H9 (cell line): Measurements from ENCODE around the gene TSPEAR. TPM values are rescaled to one million over a fixed set of nuclear protein-coding genes. Genes with fewer than 3 reads are reported as not detected.
A peak's percentile ranks its signal among the peaks of the same experiment; 100 is the strongest.

Experiments used
- DNase-seq: peaks from one replicate; pipeline ENCODE4 v3.0.0-alpha.2; 2017
- H2AFZ ChIP-seq: one replicate; pipeline ENCODE4 v1.6.1; 2013; ENCODE audit warnings: mild to moderate bottlenecking, low read length, control low read depth, moderate library complexity
- H2AK5ac ChIP-seq: 2 replicates; pipeline ENCODE4 v1.6.1; 2013; ENCODE audit warnings: low read length, control low read depth, mixed read lengths; ENCODE audit not compliant: insufficient read length
- H2BK120ac ChIP-seq: one replicate; pipeline ENCODE4 v1.6.1; 2013; ENCODE audit warnings: low read depth, mild to moderate bottlenecking, low read length, control low read depth, inconsistent platforms; ENCODE audit not compliant: poor library complexity, severe bottlenecking
- H2BK12ac ChIP-seq: 2 replicates; pipeline ENCODE4 v1.6.1; 2013; ENCODE audit warnings: low read length, control low read depth, mixed read lengths, low read depth; ENCODE audit not compliant: insufficient read length
- H2BK15ac ChIP-seq: 2 replicates; pipeline ENCODE4 v1.6.1; 2013; ENCODE audit warnings: low read depth, low read length, control low read depth
- H2BK20ac ChIP-seq: one replicate; pipeline ENCODE4 v1.6.1; 2013; ENCODE audit warnings: low read depth, mild to moderate bottlenecking, low read length, control low read depth, inconsistent platforms; ENCODE audit not compliant: poor library complexity, severe bottlenecking
- H2BK5ac ChIP-seq: 2 replicates; pipeline ENCODE4 v1.6.1; 2013; ENCODE audit warnings: low read length, control low read depth, mixed read lengths; ENCODE audit not compliant: insufficient read length
- H3K14ac ChIP-seq: 2 replicates; pipeline ENCODE4 v1.6.1; 2013; ENCODE audit warnings: low read length, control low read depth; ENCODE audit not compliant: insufficient read depth
- H3K18ac ChIP-seq: 2 replicates; pipeline ENCODE4 v1.6.1; 2013; ENCODE audit warnings: low read depth, mild to moderate bottlenecking, mixed read lengths, low read length, control low read depth; ENCODE audit not compliant: insufficient read length
- H3K23ac ChIP-seq: 2 replicates; pipeline ENCODE4 v1.6.1; 2013; ENCODE audit warnings: low read length, control low read depth, mixed read lengths, low read depth; ENCODE audit not compliant: insufficient read length
- H3K23me2 ChIP-seq: 2 replicates; pipeline ENCODE4 v1.6.1; 2013; ENCODE audit warnings: low read depth, mild to moderate bottlenecking, mixed read lengths, low read length, control low read depth; ENCODE audit not compliant: insufficient read length, poor library complexity, severe bottlenecking
- H3K27ac ChIP-seq: 2 replicates; pipeline ENCODE4 v1.5.1; 2013; ENCODE audit warnings: low read length, control low read depth, mixed read lengths, low read depth; ENCODE audit not compliant: insufficient read length
- H3K27me3 ChIP-seq: 2 replicates; pipeline ENCODE4 v1.6.1; 2013; ENCODE audit warnings: low read length, control low read depth, inconsistent platforms; ENCODE audit not compliant: insufficient read depth
- H3K4ac ChIP-seq: 2 replicates; pipeline ENCODE4 v1.6.1; 2013; ENCODE audit warnings: low read depth, mild to moderate bottlenecking, control low read depth, inconsistent platforms, low read length, moderate library complexity
- H3K4me1 ChIP-seq: 2 replicates; pipeline ENCODE4 v1.6.1; 2013; ENCODE audit warnings: low read length, control low read depth, inconsistent platforms; ENCODE audit not compliant: insufficient read depth
- H3K4me2 ChIP-seq: 2 replicates; pipeline ENCODE4 v1.6.1; 2013; ENCODE audit warnings: low read length, control low read depth, mixed read lengths; ENCODE audit not compliant: insufficient read length, insufficient read depth
- H3K56ac ChIP-seq: 2 replicates; pipeline ENCODE4 v1.6.1; 2013; ENCODE audit warnings: low read depth, mild to moderate bottlenecking, mixed read lengths, low read length, control low read depth; ENCODE audit not compliant: insufficient read length
- H3K79me1 ChIP-seq: 2 replicates; pipeline ENCODE4 v1.6.1; 2013; ENCODE audit warnings: low read depth, mild to moderate bottlenecking, moderate library complexity, low read length, control low read depth, inconsistent platforms; ENCODE audit not compliant: insufficient read depth, poor library complexity, severe bottlenecking
- H3K79me2 ChIP-seq: 2 replicates; pipeline ENCODE4 v1.6.1; 2013; ENCODE audit warnings: low read length, control low read depth, inconsistent platforms; ENCODE audit not compliant: insufficient read depth
- H3K9ac ChIP-seq: 2 replicates; pipeline ENCODE4 v1.6.1; 2013; ENCODE audit warnings: low read length, control low read depth, mixed read lengths; ENCODE audit not compliant: insufficient read length; ENCODE audit errors: extremely low read depth
- H3K9me3 ChIP-seq: one replicate; pipeline ENCODE4 v1.6.1; 2013; ENCODE audit warnings: low read depth, low read length, inconsistent platforms; ENCODE audit not compliant: control insufficient read depth
- H3T11ph ChIP-seq: one replicate; pipeline ENCODE4 v1.6.1; 2013; ENCODE audit warnings: mild to moderate bottlenecking, low read length, control low read depth, inconsistent platforms
- H4K20me1 ChIP-seq: one replicate; pipeline ENCODE4 v1.6.1; 2013; ENCODE audit not compliant: control insufficient read depth, insufficient read length, insufficient read depth
- H4K5ac ChIP-seq: 2 replicates; pipeline ENCODE4 v1.6.1; 2013; ENCODE audit warnings: low read depth, mild to moderate bottlenecking, mixed read lengths, low read length, control low read depth; ENCODE audit not compliant: insufficient read length
- H4K8ac ChIP-seq: replicated peaks from 2 replicates; pipeline ENCODE4 v1.6.1; 2013; ENCODE audit warnings: low read length, control low read depth, mixed read lengths, low read depth; ENCODE audit not compliant: insufficient read length
- H4K91ac ChIP-seq: 2 replicates; pipeline ENCODE4 v1.6.1; 2013; ENCODE audit warnings: low read depth, mild to moderate bottlenecking, moderate library complexity, mixed read lengths, low read length, control low read depth; ENCODE audit not compliant: insufficient read length
- H3K27ac Mint-ChIP-seq, 3 experiments: 2 replicates in 2 of 3; 3 replicates in 1 of 3; pipeline ENCODE4 v1.8.0; 2020 to 2021; ENCODE audit warnings: mixed read lengths in 3 of 3, mild to moderate bottlenecking in 1 of 3, moderate library complexity in 1 of 3
- H3K27me3 Mint-ChIP-seq: 2 replicates; pipeline ENCODE4 v1.8.0; 2021; ENCODE audit warnings: low read depth, mild to moderate bottlenecking, moderate library complexity, mixed read lengths
- H3K36me3 Mint-ChIP-seq, 3 experiments: 2 replicates in 2 of 3; 3 replicates in 1 of 3; pipeline ENCODE4 v1.8.0; 2020 to 2021; ENCODE audit warnings: low read depth in 3 of 3, mixed read lengths in 3 of 3; ENCODE audit not compliant: insufficient read depth in 1 of 3
- H3K4me1 Mint-ChIP-seq, 2 experiments: 2 replicates each; pipeline ENCODE4 v1.8.0; 2020; ENCODE audit warnings: mixed read lengths in 2 of 2
- H3K4me3 Mint-ChIP-seq, 2 experiments: 2 replicates in 1 of 2; 3 replicates in 1 of 2; pipeline ENCODE4 v1.8.0; 2020 to 2021; ENCODE audit warnings: mild to moderate bottlenecking in 2 of 2, mixed read lengths in 2 of 2, moderate library complexity in 1 of 2
- H3K9me3 Mint-ChIP-seq, 2 experiments: 2 replicates in 1 of 2; 3 replicates in 1 of 2; pipeline ENCODE4 v1.8.0; 2020; ENCODE audit warnings: mild to moderate bottlenecking in 2 of 2, mixed read lengths in 2 of 2, moderate library complexity in 1 of 2
- CTCF ChIP-seq: fragments of 200-600 bp; sonication (generic); conservative IDR thresholded peaks from 3 replicates; pipeline ENCODE4 v1.8.0; 2021; ENCODE audit warnings: antibody characterized with exemption, mild to moderate bottlenecking
- WGBS: extraction: QIAGEN DNeasy Blood & Tissue Kit; methylation state at CpG from one replicate; pipeline ENCODE4 v1.1.7; 2013; ENCODE audit warnings: missing lambda C conversion rate, low lambda C conversion rate, mixed read lengths; ENCODE audit not compliant: insufficient read length; ENCODE audit errors: extremely low coverage; 5-methylcytosine and 5-hydroxymethylcytosine counted together
- total RNA-seq: library from RNA; stranded (reverse); gene quantifications from 2 replicates; pipeline ENCODE4 v1.2.1, GENCODE V29; 2021

TSPEAR gene
- total RNA-seq, 1 experiment from 2014 or later, result 1.3 TPM

GRCh38 chr21:44756423-44757185, 45.2 kb upstream of the TSPEAR start:
- Histone ChIP-seq H2BK15ac (no peak overlapping the region), H2BK20ac (no peak overlapping the region), H4K8ac (no peak overlapping the region), H4K5ac (no peak overlapping the region), H3K79me2 (no peaks in the 10 kb centered on the region), H2BK120ac (no peak overlapping the region), H3K18ac (no peak overlapping the region), H3K23ac (no peak overlapping the region), H3T11ph (no peak overlapping the region), H3K9ac (no peak overlapping the region), H3K4me2 (no peak overlapping the region), H3K79me1 (no peaks in the 10 kb centered on the region), H2AFZ (no peak overlapping the region), H3K56ac (no peak overlapping the region), H3K27me3 (no peaks in the 10 kb centered on the region), H2BK5ac (no peak overlapping the region), H3K23me2 (no peaks in the 10 kb centered on the region), H4K20me1 (no peaks in the 10 kb centered on the region), H3K9me3 (no peaks in the 10 kb centered on the region), H3K4ac (no peak overlapping the region), H4K91ac (no peak overlapping the region), H2BK12ac (no peak overlapping the region), H3K4me1 (peaks cover 3% of the 10 kb centered on the region; the same call in 1 of the 2 replicates), H2AK5ac (no peak overlapping the region), H3K14ac (no peak overlapping the region), H3K27ac (no peak overlapping the region)
- peak; percentile 19 for DNase-seq
- Mint-ChIP-seq H3K4me1 (peaks cover 23 to 38% of the 10 kb centered on the region in 2 experiments), H3K27ac (peak overlapping the region in 1 of 3 experiments; percentile 86; a peak in 2 of 7 replicates), H3K4me3 (no peak overlapping the region), H3K9me3 (peaks cover 0 to 11% of the 10 kb centered on the region in 2 experiments; a peak in 4 of 5 replicates), H3K27me3 (peaks cover 14% of the 10 kb centered on the region), H3K36me3 (peaks cover 5 to 15% (median 14%) of the 10 kb centered on the region in 3 experiments; a peak in 5 of 7 replicates)
- no CpG with 5 or more reads among the region's 23 CpGs for WGBS
- no peak for TF ChIP-seq CTCF
